HepG2 (cell line): ENCODE measurements around the gene ADAR. TPM values are rescaled to one million over a fixed set of nuclear protein-coding genes. Genes with fewer than 3 reads are reported as not detected.

Experiments
- AFF4 ChIP-seq: sonication (generic); formaldehyde crosslinking; IDR thresholded peaks from 2 replicates; pipeline ENCODE4 v1.4.0; 2020; ENCODE audit warnings: missing genetic modification reagents
- BRCA1 ChIP-seq: sonication (generic); formaldehyde crosslinking; IDR thresholded peaks from 2 replicates; pipeline ENCODE4 v1.4.0; 2020; ENCODE audit warnings: missing genetic modification reagents
- ESRRA ChIP-seq: sonication (generic); formaldehyde crosslinking; IDR thresholded peaks from 2 replicates; pipeline ENCODE4 v1.5.1; 2020; ENCODE audit warnings: mild to moderate bottlenecking, low read depth, missing genetic modification reagents
- FOSL2 ChIP-seq: sonication (generic); formaldehyde crosslinking; IDR thresholded peaks from 2 replicates; pipeline ENCODE4 v1.4.0; 2020; ENCODE audit warnings: missing genetic modification reagents
- HDAC1 ChIP-seq: sonication (generic); formaldehyde crosslinking; IDR thresholded peaks from 2 replicates; pipeline ENCODE4 v1.5.1; 2020; ENCODE audit warnings: mild to moderate bottlenecking, missing genetic modification reagents
- HNF1B ChIP-seq: sonication (generic); formaldehyde crosslinking; IDR thresholded peaks from 2 replicates; pipeline ENCODE4 v1.5.1; 2020; ENCODE audit warnings: mild to moderate bottlenecking, moderate library complexity, missing genetic modification reagents
- JUN ChIP-seq: sonication (generic); formaldehyde crosslinking; IDR thresholded peaks from 2 replicates; pipeline ENCODE4 v1.4.0; 2020; ENCODE audit warnings: mild to moderate bottlenecking, missing genetic modification reagents
- MEIS1 ChIP-seq: sonication (generic); formaldehyde crosslinking; IDR thresholded peaks from 2 replicates; pipeline ENCODE4 v1.9.0; 2021; ENCODE audit warnings: mild to moderate bottlenecking, missing genetic modification reagents, moderate library complexity, borderline replicate concordance
- PATZ1 ChIP-seq: sonication (generic); formaldehyde crosslinking; IDR thresholded peaks from 2 replicates; pipeline ENCODE4 v1.4.0; 2020; ENCODE audit warnings: missing genetic modification reagents
- PBX2 ChIP-seq: IDR thresholded peaks from 2 replicates; pipeline ENCODE4 v1.6.1; 2016; ENCODE audit warnings: control low read depth
- PCBP2 ChIP-seq: fragments of 200-400 bp; formaldehyde crosslinking; optimal IDR thresholded peaks from 2 replicates; pipeline ENCODE3; 2018; ENCODE audit warnings: low read length, low read depth; ENCODE audit not compliant: poor library complexity, severe bottlenecking
- SRSF1 ChIP-seq: fragments of 200-400 bp; formaldehyde crosslinking; optimal IDR thresholded peaks from 2 replicates; pipeline ENCODE3; 2017; ENCODE audit warnings: mild to moderate bottlenecking, low read depth, low read length, moderate library complexity
- ZBTB34 ChIP-seq: sonication (generic); formaldehyde crosslinking; IDR thresholded peaks from 2 replicates; pipeline ENCODE4 v1.8.0; 2022; ENCODE audit warnings: mild to moderate bottlenecking, missing genetic modification reagents
- ZBTB39 ChIP-seq: sonication (generic); formaldehyde crosslinking; IDR thresholded peaks from 2 replicates; pipeline ENCODE4 v1.5.0; 2020; ENCODE audit warnings: missing genetic modification reagents
- ZFYVE20 ChIP-seq: sonication (generic); formaldehyde crosslinking; IDR thresholded peaks from 2 replicates; pipeline ENCODE4 v1.8.0; 2023; ENCODE audit warnings: low read depth, mild to moderate bottlenecking, moderate library complexity, missing genetic modification reagents, borderline replicate concordance
- ZSCAN30 ChIP-seq: sonication (generic); formaldehyde crosslinking; IDR thresholded peaks from 2 replicates; pipeline ENCODE4 v1.5.0; 2020; ENCODE audit warnings: mild to moderate bottlenecking, missing genetic modification reagents
- polyA plus RNA-seq, 8 experiments: library from polyadenylated mRNA; depleted of rRNA in 3 of 8; stranded (reverse) in 7 of 8; unstranded in 1 of 8; fragments of >200 nt; fragmentation: Illumina TruSeq in 4 of 8; extraction: Trizol in 4 of 8; gene quantifications; 2 replicates each; pipeline versions ENCODE4 v1.2.1 to v1.2.3, GENCODE V29; 2011 to 2016; ENCODE audit warnings: low read depth in 4 of 8, missing spikeins in 1 of 8, mixed read lengths in 1 of 8; ENCODE audit not compliant: insufficient read depth in 1 of 8
- total RNA-seq, 5 experiments: library from RNA; depleted of rRNA; stranded (reverse); fragments of >200 nt; fragmentation: Illumina TruSeq; extraction: Trizol; gene quantifications; 2 replicates each; pipeline ENCODE4 v1.2.3, GENCODE V29; 2016; ENCODE audit warnings: low read depth in 1 of 5

ADAR gene
- total and polyA plus RNA-seq, 2 of the 13 experiments (the other 11 are each of a cell fraction or from before 2014, with no cell fraction given): 70.8 to 86.2 TPM

- TF ChIP-seq AFF4 (CRISPR knock-in tag) (no peak), FOSL2 (CRISPR knock-in tag) (no peak), ZBTB34 (CRISPR knock-in tag) (no peak), ZSCAN30 (CRISPR knock-in tag) (no peak), ESRRA (no peak), ZBTB39 (CRISPR knock-in tag) (no peak), SRSF1 (peak; percentile 90), BRCA1 (CRISPR knock-in tag) (no peak), JUN (CRISPR knock-in tag) (no peak), PBX2 (CRISPR knock-in tag) (no peak), MEIS1 (no peak), HDAC1 (CRISPR knock-in tag) (no peak), ZFYVE20 (no peak), PCBP2 (no peak), PATZ1 (CRISPR knock-in tag) (peak; percentile 58), HNF1B (CRISPR knock-in tag) (no peak)
Observed at GRCh38 chr1:154557939-154558719, 49.9 kb downstream of the ADAR start, which contains the start of gene UBE2Q1 (continued).
